Measurements from ENCODE around the gene CD59.
"Not testable (repeated sequence)": the region's sequence is repeated elsewhere in the genome, so short reads cannot be mapped to it uniquely, and the experiment has no call there.

CD59 gene

DNA sequence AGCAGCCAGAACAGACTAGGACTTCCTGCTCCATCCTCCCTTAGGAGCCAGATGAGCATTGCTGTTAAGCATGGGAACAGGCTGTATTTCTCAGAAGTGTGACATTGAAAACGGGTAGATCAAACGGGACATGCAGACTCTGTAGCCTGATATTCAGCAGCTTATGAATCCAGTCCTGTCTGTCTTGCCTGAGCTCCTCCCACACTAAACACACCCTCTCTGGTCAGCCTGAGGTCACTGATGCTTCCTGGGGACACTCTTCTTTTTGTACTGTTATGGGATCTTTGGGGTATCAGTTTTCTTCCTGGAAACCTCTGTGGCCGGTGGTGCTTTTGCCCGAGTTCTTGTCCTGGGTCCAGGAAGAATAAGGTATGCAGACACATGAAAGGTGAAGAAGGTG lies 71.4 kb downstream of the CD59 start:
- no peak for DNase-seq

DNA sequence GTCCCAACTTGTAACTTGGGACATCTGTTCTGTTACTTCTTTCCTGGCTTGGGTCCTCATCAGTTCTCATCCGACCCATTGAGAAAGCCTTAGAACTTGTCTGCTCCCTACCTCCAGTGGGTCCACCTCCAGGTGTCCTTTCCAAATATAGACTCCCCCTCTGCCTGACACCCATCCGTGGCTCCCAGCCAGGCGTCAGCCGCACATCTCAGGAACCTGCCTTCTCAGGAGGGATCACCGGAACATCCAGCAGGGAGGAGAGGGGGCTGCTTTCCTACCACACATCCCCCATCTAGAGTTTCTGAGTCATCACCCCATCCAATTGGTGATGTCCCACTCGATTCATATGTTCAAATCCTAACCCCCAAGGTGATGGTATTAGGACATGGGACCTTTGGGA lies 72.1 kb downstream of the CD59 start:
- no peak for DNase-seq

DNA sequence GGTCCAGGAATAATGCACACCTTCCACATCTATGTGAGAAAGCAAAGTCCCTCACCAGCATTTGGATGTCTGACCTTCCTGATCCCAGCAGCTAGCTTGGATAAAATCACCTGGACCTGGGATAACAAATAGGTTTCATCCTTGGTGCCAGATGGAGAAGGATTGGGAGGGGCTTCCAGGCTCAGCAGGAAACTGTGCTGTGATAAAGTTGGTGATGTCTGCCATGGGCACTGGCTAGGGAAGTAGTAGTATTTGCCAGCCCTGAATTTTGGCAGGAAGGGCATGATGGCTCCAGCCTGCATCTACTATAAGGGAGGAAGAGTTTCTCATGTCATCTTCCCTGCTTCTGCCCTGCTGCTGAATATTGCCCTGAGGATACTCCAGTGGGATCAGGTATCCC lies 73.1 kb downstream of the CD59 start:
- no peak for DNase-seq

- not testable (repeated sequence) for DNase-seq
Observed at GRCh38 chr11:33661526-33661925, 74.7 kb downstream of the CD59 start.

DNA sequence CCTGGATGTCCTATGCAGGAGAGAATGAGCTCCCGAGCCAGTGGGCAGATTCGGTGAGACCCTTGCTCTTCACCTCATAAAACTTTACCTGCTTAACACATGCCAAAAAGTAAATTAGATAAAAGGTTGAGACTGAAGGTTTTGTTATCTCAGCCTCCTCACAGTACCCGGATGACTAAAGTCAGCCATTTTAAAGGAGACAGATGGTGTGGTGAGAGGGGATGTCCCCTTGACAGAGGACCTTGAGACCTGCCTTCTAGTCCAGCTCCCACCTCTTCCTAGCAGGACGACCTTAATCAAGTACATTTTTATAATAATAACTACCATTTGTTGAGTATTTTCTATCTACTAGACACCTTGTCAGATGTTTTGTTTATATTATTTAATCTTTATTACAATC lies 75.3 kb downstream of the CD59 start:
- no peak for DNase-seq

- DNase-seq: no peak
Observed at GRCh38 chr11:33659370-33660139, 76.7 kb downstream of the CD59 start.

DNA sequence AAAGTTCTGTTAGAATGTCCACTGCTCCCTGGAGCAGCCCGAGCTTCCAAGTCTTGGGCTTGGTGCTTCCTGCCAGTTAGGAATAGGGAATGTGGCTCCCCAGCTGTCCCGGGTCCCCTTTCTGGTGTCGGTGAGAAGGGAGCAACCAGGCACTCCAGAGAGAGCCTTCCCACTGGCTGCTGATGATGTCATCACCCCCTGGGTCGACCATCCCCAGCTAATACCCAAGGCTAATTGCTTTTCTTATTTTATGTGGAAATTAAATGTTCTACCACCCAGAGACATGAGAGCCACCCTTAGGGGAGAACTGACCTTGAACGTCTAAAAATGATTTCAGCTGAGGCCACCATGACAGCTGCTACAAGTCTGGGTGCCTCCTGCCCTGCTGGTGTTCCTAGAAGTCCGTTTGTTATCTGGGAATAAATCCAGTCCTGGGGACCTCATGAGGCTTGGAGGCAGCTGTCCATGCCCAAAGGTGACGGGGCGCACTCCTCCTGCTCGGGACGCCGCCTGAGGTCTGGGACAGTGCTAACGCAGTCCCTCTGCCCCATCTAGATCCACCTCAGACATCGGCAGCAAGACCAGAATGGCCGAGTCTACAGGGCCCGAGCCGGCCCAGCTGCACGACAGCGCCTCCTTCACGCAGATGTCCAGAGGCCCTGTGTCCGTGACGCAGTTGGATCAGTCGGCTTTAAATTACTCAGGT lies 77.9 kb downstream of the CD59 start:
- no peak for DNase-seq

DNA sequence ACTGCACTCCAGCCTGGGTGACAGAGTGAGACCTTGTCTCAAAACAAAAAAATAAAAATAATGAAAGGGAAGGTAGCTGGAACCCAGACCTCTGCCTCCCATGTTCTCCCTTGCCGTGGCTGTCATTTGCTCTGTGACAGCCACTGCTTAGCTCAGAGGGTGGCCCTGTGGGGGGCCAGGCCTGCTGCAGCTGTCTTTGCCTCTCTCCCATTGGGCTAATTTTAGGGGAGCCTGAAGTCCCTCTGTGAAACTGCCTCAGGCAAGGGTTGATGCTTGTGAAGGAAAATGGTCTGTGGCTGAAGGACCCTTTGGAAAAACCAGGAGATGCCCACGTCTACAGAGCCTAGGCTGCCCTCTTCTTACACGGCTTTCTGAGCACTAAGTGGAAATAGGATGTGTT lies 78.5 kb downstream of the CD59 start:
- no peak for DNase-seq

DNA sequence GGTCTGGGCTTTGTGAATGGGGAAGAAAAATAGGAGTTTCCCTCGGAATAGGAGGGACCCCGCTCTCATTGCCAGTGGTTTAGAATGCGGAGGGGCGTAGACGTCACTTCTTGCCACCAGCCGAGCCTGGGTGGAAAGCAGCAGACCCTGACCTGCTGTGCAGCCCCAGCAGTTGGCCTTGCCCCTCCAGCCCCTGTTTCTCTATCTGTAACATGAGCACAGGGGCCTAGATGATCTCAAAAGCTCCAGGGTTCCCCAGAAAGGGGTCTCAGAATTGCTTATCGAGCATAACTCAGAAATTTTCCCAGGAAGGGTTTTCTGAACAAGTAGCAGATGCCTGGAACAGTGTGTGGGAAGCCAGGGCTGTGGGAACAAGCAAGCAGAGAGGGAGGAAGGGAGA lies 79.5 kb downstream of the CD59 start:
- DNase-seq: no peak

- no peak for DNase-seq
Observed at GRCh38 chr11:33655842-33656600, 80.2 kb downstream of the CD59 start.

DNA sequence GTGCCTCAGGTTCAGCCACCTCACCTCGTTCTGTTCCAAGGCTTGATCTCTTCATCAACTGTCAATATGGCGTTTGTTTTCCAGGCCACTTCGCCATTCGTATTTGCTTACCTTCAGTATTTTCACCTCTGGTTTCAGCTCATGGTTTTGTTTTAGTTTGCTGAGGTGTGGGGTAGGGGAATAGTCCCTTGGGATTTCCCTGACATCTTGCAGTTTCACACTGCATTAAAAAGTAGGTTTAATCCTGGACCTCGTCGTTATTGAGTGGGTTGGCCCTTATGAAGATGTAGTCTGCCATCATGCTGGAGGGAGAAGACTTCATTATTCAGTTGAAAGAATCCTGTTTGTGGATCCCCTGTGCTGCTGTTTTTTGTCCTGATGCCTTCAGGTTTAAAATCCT lies 81.6 kb downstream of the CD59 start:
- no peak for DNase-seq

Data from T-helper 9 cell (primary cell).